ENCODE data around the gene NPSR1.
"Not testable (repeated sequence)": the region's sequence is repeated elsewhere in the genome, so short reads cannot be mapped to it uniquely, and the experiment has no call there.

DNA sequence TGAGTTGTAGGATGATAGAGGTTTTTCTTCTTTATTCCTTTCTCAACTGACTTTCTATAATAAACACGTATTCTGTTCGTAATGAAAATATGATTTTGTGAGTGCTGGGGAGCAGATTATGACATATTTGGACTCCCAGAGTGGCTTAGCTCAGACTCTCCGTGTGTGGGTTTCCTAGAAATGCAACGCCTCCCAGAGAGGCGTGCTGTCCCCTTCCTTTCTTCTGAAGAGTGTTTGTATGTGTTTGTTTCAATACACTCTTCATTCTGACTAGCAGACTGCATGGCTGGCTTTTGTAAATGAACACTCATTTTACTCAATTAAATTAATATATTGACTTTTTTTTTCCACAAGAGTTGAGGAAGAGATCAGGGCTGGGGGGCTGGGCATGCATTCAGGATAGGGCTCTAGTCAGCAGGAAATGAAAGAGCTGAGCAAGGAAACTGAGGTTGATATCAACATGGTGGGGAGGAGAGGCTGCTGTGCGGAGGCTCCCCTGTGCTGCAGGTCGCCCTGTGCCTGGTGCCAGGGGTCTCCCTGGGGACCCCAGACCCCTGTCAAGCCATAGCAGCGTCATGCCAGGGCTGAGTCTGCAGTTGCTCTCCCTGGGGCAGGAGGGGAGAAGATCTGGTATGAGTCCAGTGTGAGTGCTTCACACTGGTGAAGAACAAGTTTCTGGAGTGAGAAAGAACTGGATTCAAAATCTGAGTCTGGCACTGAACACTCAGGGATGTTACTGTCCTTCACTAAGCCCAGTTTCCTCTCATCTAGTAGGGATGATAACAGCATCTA lies 221.1 kb downstream of the NPSR1 start:
- TF ChIP-seq, protein P1, sequence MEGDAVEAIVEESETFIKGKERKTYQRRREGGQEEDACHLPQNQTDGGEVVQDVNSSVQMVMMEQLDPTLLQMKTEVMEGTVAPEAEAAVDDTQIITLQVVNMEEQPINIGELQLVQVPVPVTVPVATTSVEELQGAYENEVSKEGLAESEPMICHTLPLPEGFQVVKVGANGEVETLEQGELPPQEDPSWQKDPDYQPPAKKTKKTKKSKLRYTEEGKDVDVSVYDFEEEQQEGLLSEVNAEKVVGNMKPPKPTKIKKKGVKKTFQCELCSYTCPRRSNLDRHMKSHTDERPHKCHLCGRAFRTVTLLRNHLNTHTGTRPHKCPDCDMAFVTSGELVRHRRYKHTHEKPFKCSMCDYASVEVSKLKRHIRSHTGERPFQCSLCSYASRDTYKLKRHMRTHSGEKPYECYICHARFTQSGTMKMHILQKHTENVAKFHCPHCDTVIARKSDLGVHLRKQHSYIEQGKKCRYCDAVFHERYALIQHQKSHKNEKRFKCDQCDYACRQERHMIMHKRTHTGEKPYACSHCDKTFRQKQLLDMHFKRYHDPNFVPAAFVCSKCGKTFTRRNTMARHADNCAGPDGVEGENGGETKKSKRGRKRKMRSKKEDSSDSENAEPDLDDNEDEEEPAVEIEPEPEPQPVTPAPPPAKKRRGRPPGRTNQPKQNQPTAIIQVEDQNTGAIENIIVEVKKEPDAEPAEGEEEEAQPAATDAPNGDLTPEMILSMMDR (IDR thresholded peaks at IDR 0.05; ENCODE audit: insufficient read depth, low read depth, low read length), result not testable (repeated sequence)
- not testable (repeated sequence) for TF ChIP-seq EZH2 (IDR thresholded peaks at IDR 0.05; ENCODE audit: insufficient read depth, low read length)

Data from astrocyte (in vitro differentiated cells and primary cell).